Breast epithelium (tissue), 3 donors: Measurements from ENCODE around the gene RFX8.

ENCODE experiments used
- CTCF ChIP-seq, 3 donors: fragments of 450-650 bp; IDR thresholded peaks; one replicate each; pipeline ENCODE4 v1.5.1; 2016 to 2017; ENCODE audit warnings: antibody characterized with exemption in 3 of 3, mild to moderate bottlenecking in 3 of 3, moderate library complexity in 3 of 3
- POLR2A ChIP-seq: fragments of 450-650 bp; IDR thresholded peaks from one replicate; pipeline ENCODE4 v1.6.1; 2016; ENCODE audit warnings: antibody characterized with exemption, mild to moderate bottlenecking, moderate library complexity
- POLR2AphosphoS5 ChIP-seq, 3 donors: sonication (generic); formaldehyde crosslinking; IDR thresholded peaks; one replicate each; pipeline ENCODE4 v1.6.1; 2017; ENCODE audit warnings: antibody characterized with exemption in 3 of 3

DNA sequence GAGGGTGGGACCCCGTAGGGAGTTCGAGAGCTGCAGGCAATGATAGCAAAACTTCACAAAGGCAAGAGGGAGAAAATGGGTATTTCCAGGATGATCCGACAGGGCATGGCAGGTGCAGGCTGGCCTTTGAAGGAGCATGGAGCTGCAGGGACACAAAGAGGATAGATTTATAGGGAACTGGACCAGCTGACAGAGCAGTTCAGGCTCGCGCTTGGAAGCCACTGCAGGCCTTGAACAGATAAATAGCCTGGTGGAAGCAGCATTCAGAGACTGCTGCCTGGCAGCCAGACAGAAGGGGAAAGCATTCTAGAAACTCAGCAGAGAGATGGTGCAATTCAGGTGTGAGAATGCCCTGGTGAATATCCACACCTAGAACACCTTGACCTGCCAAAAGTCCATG is 58.3 kb downstream of the RFX8 start:
- no peak for TF ChIP-seq POLR2A
- no peak for TF ChIP-seq CTCF (IDR thresholded peaks at IDR 0.05)
- no peak for TF ChIP-seq POLR2AphosphoS5 (IDR thresholded peaks at IDR 0.05)
